Umbilical cord (tissue), 2 donors: Measurements from ENCODE around the gene ENTR1. TPM values are rescaled to one million over a fixed set of nuclear protein-coding genes. Genes with fewer than 3 reads are reported as not detected.
"Not testable (repeated sequence)": the region's sequence is repeated elsewhere in the genome, so short reads cannot be mapped to it uniquely, and the experiment has no call there.

Source experiments
- DNase-seq: peaks from one replicate; pipeline ENCODE4 v3.0.0-alpha.2; 2015; ENCODE audit warnings: low spot score
- total RNA-seq: library from RNA; depleted of rRNA; stranded (reverse); fragments of >200 nt; gene quantifications from one replicate; pipeline ENCODE4 v1.2.3, GENCODE V29; 2014; ENCODE audit warnings: low replicate concordance; ENCODE audit not compliant: insufficient read depth

ENTR1 gene
- total RNA-seq, 1 donor from 2014 or later, result 59.9 TPM

GRCh38 chr9:136438548-136439480 lies 28.4 kb upstream of the ENTR1 start:
- DNase-seq, result peak; percentile 23

- no peak for DNase-seq
Measured at GRCh38 chr9:136437839-136438547, 27.6 kb upstream of the ENTR1 start.

GRCh38 chr9:136437430-136437829 lies 27.0 kb upstream of the ENTR1 start:
- no peak for DNase-seq

- no peak for DNase-seq
Measured at GRCh38 chr9:136436055-136436634, 25.7 kb upstream of the ENTR1 start.

- DNase-seq, result no peak
Measured at GRCh38 chr9:136434580-136435169, 24.3 kb upstream of the ENTR1 start.

GRCh38 chr9:136433849-136434579 lies 23.6 kb upstream of the ENTR1 start:
- no peak for DNase-seq

- no peak for DNase-seq
Measured at GRCh38 chr9:136433043-136433715, 22.8 kb upstream of the ENTR1 start.

GRCh38 chr9:136432591-136432990 lies 22.2 kb upstream of the ENTR1 start:
- DNase-seq, result no peak

GRCh38 chr9:136431782-136432350 lies 21.5 kb upstream of the ENTR1 start:
- DNase-seq, result no peak

- DNase-seq, result no peak
Measured at GRCh38 chr9:136430588-136431234, 20.3 kb upstream of the ENTR1 start.

- peak; percentile 29 for DNase-seq
Measured at GRCh38 chr9:136429683-136430491, 19.5 kb upstream of the ENTR1 start.

GRCh38 chr9:136429075-136429628 lies 18.7 kb upstream of the ENTR1 start:
- no peak for DNase-seq

- no peak for DNase-seq
Measured at GRCh38 chr9:136426787-136427186, 16.4 kb upstream of the ENTR1 start.

GRCh38 chr9:136425367-136425766 lies 15.0 kb upstream of the ENTR1 start:
- DNase-seq, result not testable (repeated sequence)

- no peak for DNase-seq
Measured at GRCh38 chr9:136424750-136425362, 14.4 kb upstream of the ENTR1 start.

- no peak for DNase-seq
Measured at GRCh38 chr9:136423432-136424146, 13.2 kb upstream of the ENTR1 start.

GRCh38 chr9:136422876-136423275 lies 12.5 kb upstream of the ENTR1 start:
- no peak for DNase-seq

- DNase-seq, result no peak
Measured at GRCh38 chr9:136421791-136422190, 11.4 kb upstream of the ENTR1 start.
